Small intestine (tissue), 7 donors: ENCODE results near the gene PCDH7. TPM values are rescaled to one million over a fixed set of nuclear protein-coding genes. Genes with fewer than 3 reads are reported as not detected.

Experiments
- DNase-seq, 2 donors: peaks; one replicate each; pipeline versions ENCODE4 v3.0.0 to v3.0.0-alpha.2; 2013
- FAIRE-seq: peaks from 2 replicates; lab custom pipeline; 2012; peaks lifted over from hg19 to GRCh38; lab: Jason Lieb, UNC
- H3K27ac ChIP-seq, 3 donors: one replicate each; pipeline ENCODE4 v1.5.1; 2013; ENCODE audit warnings: low read length in 2 of 3, mild to moderate bottlenecking in 2 of 3, control low read depth in 1 of 3, inconsistent platforms in 1 of 3, low read depth in 1 of 3, moderate library complexity in 1 of 3
- H3K27me3 ChIP-seq, 3 donors: one replicate each; pipeline ENCODE4 v1.6.1; 2013; ENCODE audit warnings: low read length in 3 of 3, inconsistent platforms in 1 of 3; ENCODE audit not compliant: control insufficient read depth in 3 of 3, insufficient read depth in 3 of 3
- H3K36me3 ChIP-seq, 3 donors: one replicate each; pipeline ENCODE4 v1.6.1; 2013; ENCODE audit warnings: low read length in 3 of 3, inconsistent platforms in 1 of 3, low read depth in 1 of 3, mild to moderate bottlenecking in 1 of 3, moderate library complexity in 1 of 3; ENCODE audit not compliant: control insufficient read depth in 3 of 3, insufficient read depth in 2 of 3
- H3K4me1 ChIP-seq, 3 donors: one replicate each; pipeline ENCODE4 v1.6.1; 2013; ENCODE audit warnings: low read length in 2 of 3, inconsistent platforms in 1 of 3, low read depth in 1 of 3, mild to moderate bottlenecking in 1 of 3, moderate library complexity in 1 of 3; ENCODE audit not compliant: control insufficient read depth in 3 of 3, insufficient read depth in 2 of 3
- H3K4me3 ChIP-seq, 3 donors: one replicate each; pipeline ENCODE4 v1.5.1; 2013; ENCODE audit warnings: low read length in 3 of 3, control low read depth in 1 of 3, inconsistent platforms in 1 of 3, low read depth in 1 of 3, mild to moderate bottlenecking in 1 of 3, moderate library complexity in 1 of 3
- H3K9me3 ChIP-seq, 2 donors: one replicate each; pipeline ENCODE4 v1.6.1; 2013; ENCODE audit warnings: low read depth in 1 of 2, low read length in 1 of 2; ENCODE audit not compliant: control insufficient read depth in 2 of 2, insufficient read depth in 1 of 2
- WGBS, 3 donors: extraction: QIAGEN DNeasy Blood & Tissue Kit; methylation state at CpG; one replicate each; pipeline ENCODE4 v1.1.7; 2013; 5-methylcytosine and 5-hydroxymethylcytosine counted together
- polyA plus RNA-seq, 4 donors: library from polyadenylated mRNA; stranded (reverse) in 3 of 4; unstranded in 1 of 4; fragments of 200-250 nt in 3 of 4; fragments of 120-200 nt in 1 of 4; gene quantifications; one replicate each; pipeline versions ENCODE4 v1.2.1 to v1.2.3, GENCODE V29; 2013
- donor health status: healthy with polysubstance abuse.
- donor health status: control.
- donor health status: control.
- donor health status: Bipolar disorder and iron deficiency.
- donor health status: healthy.

The PCDH7 gene
- polyA plus RNA-seq, 4 donors: under 0.01 to 2.8 (median 1.2) TPM

- DNase-seq: no peak
- WGBS, 3 donors: 43 to 49% (median 47%) methylated on average over 15 of the region's 15 CpGs
- no peak overlapping the region for H3K27ac ChIP-seq
Measured at GRCh38 chr4:30723201-30723955, 3.2 kb downstream of the PCDH7 start.

GRCh38 chr4:30724247-30724646, 4.1 kb downstream of the PCDH7 start:
- FAIRE-seq (no peak), DNase-seq (no peak)
- Histone ChIP-seq H3K9me3 (no peaks in the 10 kb centered on the region), H3K27ac (no peak overlapping the region), H3K27me3 (peaks cover 0 to 48% (median 15%) of the 10 kb centered on the region in 3 donors), H3K4me3 (peak overlapping the region in 2 of 3 donors; percentile 8 to 11), H3K4me1 (peaks cover 0 to 17% (median 0%) of the 10 kb centered on the region in 3 donors), H3K36me3 (no peaks in the 10 kb centered on the region)
- WGBS, 3 donors: 72 to 91% (median 81%) methylated on average over 4 of the region's 4 CpGs

More at GRCh38 chr4:30723201-30723955, 3.2 kb downstream of the PCDH7 start:
- Histone ChIP-seq H3K4me1 (peaks cover 0 to 25% (median 0%) of the 10 kb centered on the region in 3 donors), H3K4me3 (peak overlapping the region in 1 of 3 donors; percentile 51), H3K27me3 (peaks cover 0 to 57% (median 16%) of the 10 kb centered on the region in 3 donors), H3K9me3 (no peaks in the 10 kb centered on the region), H3K36me3 (no peaks in the 10 kb centered on the region)
- no peak for FAIRE-seq

DNA sequence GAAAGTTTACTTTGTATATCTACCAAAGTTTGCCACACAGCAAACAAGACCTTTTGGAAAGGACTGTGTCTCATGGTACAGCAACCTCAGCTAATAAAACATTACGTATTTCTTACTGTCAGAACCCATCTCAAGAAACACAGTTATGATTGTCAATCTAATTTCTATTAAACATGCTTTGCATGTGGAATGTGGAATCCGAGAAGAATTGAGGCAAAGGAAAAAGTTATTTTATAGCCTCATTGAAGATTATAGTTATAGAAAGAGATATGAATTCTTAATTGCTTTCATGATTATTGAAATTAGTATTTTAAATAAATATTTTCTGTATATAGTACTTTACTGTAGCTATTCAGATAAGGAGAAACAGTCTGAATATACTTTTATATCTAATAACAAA, 5.4 kb downstream of the PCDH7 start:
- Histone ChIP-seq H3K4me3 (no peak overlapping the region), H3K27ac (no peak overlapping the region), H3K9me3 (no peaks in the 10 kb centered on the region), H3K27me3 (peaks cover 0 to 37% (median 11%) of the 10 kb centered on the region in 3 donors), H3K4me1 (peaks cover 0 to 17% (median 0%) of the 10 kb centered on the region in 3 donors), H3K36me3 (no peaks in the 10 kb centered on the region)
- FAIRE-seq (no peak), DNase-seq (no peak)
- 60 to 79% (median 71%) methylated on average over 2 of the region's 2 CpGs for WGBS, 3 donors

DNA sequence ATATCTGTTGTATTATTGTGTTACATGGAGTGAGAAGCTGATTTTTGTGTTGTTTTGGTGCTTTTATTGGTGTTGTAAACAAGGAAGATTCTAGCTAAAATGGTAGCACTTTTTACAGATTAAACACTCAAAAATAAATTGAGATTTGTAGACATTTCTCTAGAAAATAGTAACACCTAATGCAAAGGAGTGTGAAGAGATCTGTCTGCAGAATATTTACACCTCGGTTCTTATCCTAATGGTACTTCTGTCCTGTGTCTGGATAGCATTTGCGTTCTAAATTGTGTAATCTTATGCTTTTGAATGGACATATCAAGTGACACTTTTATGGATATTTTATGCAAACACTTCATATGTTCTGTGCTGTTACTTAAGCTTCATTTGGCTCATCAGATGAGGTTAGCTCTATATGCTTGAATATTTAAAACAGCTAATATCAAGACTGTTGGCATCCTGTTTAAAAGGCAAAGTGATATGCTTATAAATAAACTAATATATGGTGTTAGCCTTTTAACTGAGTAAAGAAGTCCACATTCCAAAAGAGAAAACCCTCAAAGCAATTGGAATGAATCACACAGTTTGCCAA, 6.0 kb downstream of the PCDH7 start:
- Histone ChIP-seq H3K4me3 (no peak overlapping the region), H3K4me1 (peaks cover 0 to 14% (median 0%) of the 10 kb centered on the region in 3 donors), H3K27me3 (peaks cover 0 to 30% (median 11%) of the 10 kb centered on the region in 3 donors), H3K9me3 (no peaks in the 10 kb centered on the region), H3K27ac (no peak overlapping the region), H3K36me3 (no peaks in the 10 kb centered on the region)
- DNase-seq (no peak), FAIRE-seq (no peak)
- WGBS, 3 donors: 58 to 75% (median 74%) methylated on average over 2 of the region's 2 CpGs

DNA sequence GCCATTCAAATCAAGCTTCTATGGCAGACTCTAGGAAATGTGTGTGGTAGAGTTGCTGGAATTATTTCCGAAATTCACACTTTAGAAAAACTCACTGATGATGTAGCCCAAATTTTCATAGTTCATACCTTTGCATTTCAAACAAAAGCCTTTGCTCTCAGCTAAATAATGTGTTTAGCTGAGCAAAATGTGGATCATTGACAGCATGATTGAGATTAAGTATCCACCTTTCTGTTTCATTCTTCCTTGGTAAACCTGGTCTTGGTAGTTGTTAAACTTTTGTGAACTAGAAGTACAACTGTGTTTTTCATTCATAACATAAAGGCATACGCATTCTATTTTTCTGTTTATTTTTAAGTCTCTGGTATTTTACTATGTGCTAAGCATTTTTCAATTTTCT, 7.2 kb downstream of the PCDH7 start:
- no peak for DNase-seq
- Histone ChIP-seq H3K4me3 (no peak overlapping the region), H3K4me1 (peaks cover 0 to 4% (median 0%) of the 10 kb centered on the region in 3 donors), H3K36me3 (no peaks in the 10 kb centered on the region), H3K9me3 (no peaks in the 10 kb centered on the region), H3K27ac (no peak overlapping the region), H3K27me3 (peaks cover 0 to 20% (median 8%) of the 10 kb centered on the region in 3 donors)
- 76 to 83% (median 81%) methylated on average over 2 of the region's 2 CpGs for WGBS, 3 donors
- FAIRE-seq: no peak

DNA sequence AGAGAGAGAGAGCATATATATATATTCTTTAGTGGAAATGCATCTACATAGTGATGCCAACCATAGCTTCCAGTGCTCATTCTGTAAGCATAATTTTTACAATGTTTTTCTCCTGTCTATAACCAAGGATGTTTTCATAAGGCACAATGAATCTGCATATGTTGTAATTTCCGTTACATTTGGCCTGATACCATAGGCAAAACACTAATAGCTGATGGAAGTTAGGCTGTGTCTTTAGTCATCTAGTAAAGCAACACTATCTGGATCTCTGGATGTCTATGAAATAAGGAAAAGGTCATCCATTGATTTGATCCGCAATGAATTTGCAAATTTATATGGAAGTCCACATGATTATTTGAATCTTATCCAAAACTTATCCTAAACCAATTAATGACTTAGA, 8.1 kb downstream of the PCDH7 start:
- FAIRE-seq (no peak), DNase-seq (no peak)
- H3K36me3 ChIP-seq: no peaks in the 10 kb centered on the region
- WGBS, 3 donors: 83 to 96% (median 89%) methylated on average over 2 of the region's 2 CpGs
- H3K27ac ChIP-seq: no peak overlapping the region
- H3K9me3 ChIP-seq: no peaks in the 10 kb centered on the region
- peaks cover 0 to 11% (median 0%) of the 10 kb centered on the region in 3 donors for H3K27me3 ChIP-seq
- H3K4me3 ChIP-seq: no peak overlapping the region
- no peaks in the 10 kb centered on the region for H3K4me1 ChIP-seq

DNA sequence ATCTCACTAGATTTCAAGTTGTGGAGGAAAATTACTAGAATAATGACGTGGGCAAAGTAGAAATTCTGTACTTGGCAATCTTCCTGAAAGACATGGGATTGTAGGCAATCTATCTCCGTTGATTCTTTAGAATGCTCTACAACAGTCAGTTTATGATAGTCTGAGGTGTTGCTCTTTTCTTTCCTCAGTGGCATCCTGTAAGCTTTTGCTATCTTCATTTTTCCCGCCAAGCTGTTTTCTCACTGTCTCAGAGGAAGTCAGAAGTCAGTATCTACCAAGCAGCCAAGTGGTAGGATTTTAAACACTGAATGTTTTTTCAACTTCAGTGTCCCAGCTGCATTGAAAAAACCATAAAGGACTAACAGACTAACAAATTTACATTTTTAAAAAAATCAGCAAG, 23.7 kb downstream of the PCDH7 start:
- 41 to 62% (median 53%) methylated on average over 3 of the region's 3 CpGs for WGBS, 3 donors
- Histone ChIP-seq H3K27me3 (no peaks in the 10 kb centered on the region), H3K4me1 (no peaks in the 10 kb centered on the region), H3K4me3 (no peak overlapping the region), H3K36me3 (no peaks in the 10 kb centered on the region), H3K9me3 (no peaks in the 10 kb centered on the region), H3K27ac (no peak overlapping the region)
- no peak for DNase-seq
- no peak for FAIRE-seq

GRCh38 chr4:30744386-30744785, 24.2 kb downstream of the PCDH7 start:
- Histone ChIP-seq H3K27me3 (no peaks in the 10 kb centered on the region), H3K4me3 (no peak overlapping the region), H3K9me3 (no peaks in the 10 kb centered on the region), H3K36me3 (no peaks in the 10 kb centered on the region), H3K27ac (no peak overlapping the region), H3K4me1 (no peaks in the 10 kb centered on the region)
- DNase-seq: no peak
- no peak for FAIRE-seq
